Liver (tissue), 9 donors: ENCODE results near the gene BOLA1. TPM values are rescaled to one million over a fixed set of nuclear protein-coding genes. Genes with fewer than 3 reads are reported as not detected.
"Not testable (repeated sequence)": the region's sequence is repeated elsewhere in the genome, so short reads cannot be mapped to it uniquely, and the experiment has no call there.

ENCODE experiments used
- DNase-seq: peaks from one replicate; pipeline ENCODE4 v3.0.0-alpha.2; 2017; ENCODE audit warnings: low spot score
- H3K27ac ChIP-seq, 2 donors: one replicate each; pipeline ENCODE4 v1.7.0; 2013; ENCODE audit warnings: inconsistent platforms in 2 of 2, low read length in 2 of 2, control low read depth in 1 of 2, low read depth in 1 of 2, mild to moderate bottlenecking in 1 of 2
- H3K27me3 ChIP-seq, 4 donors: one replicate each; pipeline versions ENCODE4 v1.6.1 to v1.7.0; 2013; ENCODE audit warnings: low read length in 3 of 4, inconsistent platforms in 1 of 4, mild to moderate bottlenecking in 1 of 4, moderate library complexity in 1 of 4; ENCODE audit not compliant: control insufficient read depth in 4 of 4, insufficient read depth in 4 of 4
- H3K36me3 ChIP-seq, 4 donors: one replicate each; pipeline versions ENCODE4 v1.6.1 to v1.7.0; 2013; ENCODE audit warnings: low read length in 3 of 4, mild to moderate bottlenecking in 3 of 4, low read depth in 1 of 4, moderate library complexity in 1 of 4; ENCODE audit not compliant: control insufficient read depth in 4 of 4, insufficient read depth in 3 of 4
- H3K4me1 ChIP-seq, 4 donors: one replicate each; pipeline versions ENCODE4 v1.6.1 to v1.7.0; 2013; ENCODE audit warnings: low read length in 3 of 4, mild to moderate bottlenecking in 3 of 4, moderate library complexity in 1 of 4; ENCODE audit not compliant: control insufficient read depth in 4 of 4, insufficient read depth in 4 of 4
- H3K4me3 ChIP-seq, 3 donors: one replicate each; pipeline versions ENCODE4 v1.6.1 to v1.7.0; 2013; ENCODE audit warnings: low read length in 3 of 3, control low read depth in 1 of 3, low read depth in 1 of 3, mild to moderate bottlenecking in 1 of 3
- H3K9ac ChIP-seq, 2 donors: one replicate each; pipeline ENCODE4 v1.7.0; 2013; ENCODE audit warnings: low read length in 2 of 2, mild to moderate bottlenecking in 2 of 2, moderate library complexity in 2 of 2, control low read depth in 1 of 2, low read depth in 1 of 2
- H3K9me3 ChIP-seq, 4 donors: one replicate each; pipeline versions ENCODE4 v1.6.1 to v1.7.0; 2013; ENCODE audit warnings: low read length in 3 of 4; ENCODE audit not compliant: control insufficient read depth in 4 of 4
- ATF3 ChIP-seq: IDR thresholded peaks from 2 replicates; pipeline ENCODE4 v1.6.1; 2016; ENCODE audit warnings: antibody characterized with exemption
- FOXA1 ChIP-seq: IDR thresholded peaks from 2 replicates; pipeline ENCODE4 v1.6.1; 2016; ENCODE audit warnings: antibody characterized with exemption
- FOXA2 ChIP-seq: IDR thresholded peaks from 2 replicates; pipeline ENCODE4 v1.6.1; 2016; ENCODE audit warnings: antibody characterized with exemption
- HNF4A ChIP-seq, 2 donors: conservative IDR thresholded peaks; 2 replicates each; pipeline ENCODE4 v1.6.1; 2016; ENCODE audit warnings: antibody characterized with exemption in 2 of 2, mild to moderate bottlenecking in 2 of 2
- JUND ChIP-seq, 2 donors: IDR thresholded peaks; 2 replicates each; pipeline ENCODE4 v1.6.1; 2016; ENCODE audit warnings: antibody characterized with exemption in 2 of 2
- TAF1 ChIP-seq: conservative IDR thresholded peaks from 2 replicates; pipeline ENCODE4 v1.6.1; 2016; ENCODE audit warnings: antibody characterized with exemption, mild to moderate bottlenecking
- WGBS: extraction: QIAGEN DNeasy Blood & Tissue Kit; methylation state at CpG from one replicate; pipeline ENCODE4 v1.1.7; 2013; 5-methylcytosine and 5-hydroxymethylcytosine counted together
- polyA plus RNA-seq, 2 donors: library from polyadenylated mRNA; stranded (reverse) in 1 of 2; unstranded in 1 of 2; fragments of 200-250 nt in 1 of 2; fragments of >200 nt in 1 of 2; fragmentation: Nextera tagmentation in 1 of 2; extraction: Ambion mirVana in 1 of 2; gene quantifications; one replicate each; pipeline versions ENCODE4 v1.2.1 to v1.2.3, GENCODE V29; 2013 to 2015
- total RNA-seq, 2 donors: library from RNA; depleted of rRNA; stranded (reverse); fragments of >200 nt; gene quantifications; one replicate each; pipeline ENCODE4 v1.2.3, GENCODE V29; 2014
- donor health status: healthy.
- donor health status: healthy.
- donor health status: healthy.
- donor health status: healthy.
- donor health status: healthy.

The BOLA1 gene
- total and polyA plus RNA-seq, 4 donors = 10.2 to 22.1 (median 11.6) TPM

- DNase-seq, H3K9me3 ChIP-seq, H3K4me3 ChIP-seq, H3K27me3 ChIP-seq, H3K4me1 ChIP-seq, H3K9ac ChIP-seq, H3K36me3 ChIP-seq, H3K27ac ChIP-seq: not testable (repeated sequence)
- WGBS = no CpG with 5 or more reads among the region's 55 CpGs
These were observed 38.5 kb upstream of the BOLA1 start for GRCh38 chr1:149860684-149861496.

GRCh38 chr1:149861497-149862054, 37.8 kb upstream of the BOLA1 start:
- no CpG with 5 or more reads among the region's 32 CpGs for WGBS
- not testable (repeated sequence) for H3K36me3 ChIP-seq, H3K9ac ChIP-seq

GRCh38 chr1:149866887-149867286, 32.5 kb upstream of the BOLA1 start:
- H3K9ac ChIP-seq, H3K4me1 ChIP-seq, H3K27ac ChIP-seq, H3K9me3 ChIP-seq, H3K36me3 ChIP-seq, H3K27me3 ChIP-seq, DNase-seq, H3K4me3 ChIP-seq: not testable (repeated sequence)
- no CpG with 5 or more reads among the region's 2 CpGs for WGBS

More at GRCh38 chr1:149861497-149862054, 37.8 kb upstream of the BOLA1 start:
- H3K27me3 ChIP-seq, H3K27ac ChIP-seq, H3K9me3 ChIP-seq, H3K4me3 ChIP-seq, DNase-seq, H3K4me1 ChIP-seq: not testable (repeated sequence)

- H3K36me3 ChIP-seq, DNase-seq, H3K4me1 ChIP-seq, H3K27ac ChIP-seq, H3K9me3 ChIP-seq, H3K27me3 ChIP-seq, H3K4me3 ChIP-seq, H3K9ac ChIP-seq: not testable (repeated sequence)
- whole genome bisulfite sequencing = no CpG with 5 or more reads among the region's 4 CpGs
These were observed 26.3 kb upstream of the BOLA1 start for GRCh38 chr1:149873060-149873459.

- Histone ChIP-seq H3K9me3 (no peaks in the 10 kb centered on the region), H3K36me3 (no peaks in the 10 kb centered on the region), H3K27me3 (no peaks in the 10 kb centered on the region), H3K27ac (no peak overlapping the region), H3K4me1 (peaks cover 0 to 7% (median 3%) of the 10 kb centered on the region in 4 donors), H3K9ac (no peak overlapping the region), H3K4me3 (no peak overlapping the region)
- no peak for DNase-seq
- TF ChIP-seq ATF3 (no peak), FOXA2 (no peak), FOXA1 (no peak), TAF1 (no peak), JUND (IDR thresholded peaks at IDR 0.05) (no peak), HNF4A (conservative IDR thresholded peaks at IDR 0.05) (no peak)
- 88% methylated on average over 7 of the region's 7 CpGs for WGBS
These were observed 22.0 kb upstream of the BOLA1 start for GRCh38 chr1:149877211-149877946.
